ENCODE data around the gene HABP2. TPM values are rescaled to one million over a fixed set of nuclear protein-coding genes. Genes with fewer than 3 reads are reported as not detected.

Gene HABP2
- total and polyA plus RNA-seq, 2 of the 4 experiments (the other 2 are of a cell fraction), result not detected

- TF ChIP-seq RCOR1 (IDR thresholded peaks at IDR 0.05; ENCODE audit: insufficient replicate concordance, low read length), result no peak
Measured at GRCh38 chr10:113563306-113564088, 10.6 kb downstream of the HABP2 start (continued).

- no peaks in the 10 kb centered on the region for H3K9me3 ChIP-seq (ENCODE audit: control insufficient read depth, insufficient read depth, low read length)
- POLR2A ChIA-PET (ENCODE audit: unreplicated experiment), result no interaction called here
- ATAC-seq (ENCODE audit: low read depth), result no peak
Measured at GRCh38 chr10:113565364-113565763, 12.5 kb downstream of the HABP2 start.

More at GRCh38 chr10:113565364-113565763, 12.5 kb downstream of the HABP2 start:
- Histone ChIP-seq H2BK15ac (ENCODE audit: low read depth, low read length) (no peak overlapping the region), H3K18ac (ENCODE audit: low read depth, low read length) (no peak overlapping the region), H3K23ac (ENCODE audit: low read depth, low read length) (no peak overlapping the region), H3K4me2 (ENCODE audit: low read depth, low read length) (no peak overlapping the region), H3K4me1 (ENCODE audit: control insufficient read depth, insufficient read depth, low read length) (no peaks in the 10 kb centered on the region), H4K20me1 (ENCODE audit: insufficient read depth, low read length) (no peaks in the 10 kb centered on the region), H3K4me3 (ENCODE audit: insufficient read depth, low read depth, low read length) (no peak overlapping the region), H4K8ac (ENCODE audit: low read depth in 2 of 2, low read length in 2 of 2) (no peak overlapping the region), H2BK20ac (ENCODE audit: low read depth, low read length) (no peak overlapping the region), H3K9ac (ENCODE audit: low read depth, low read length) (no peak overlapping the region), H3K9me1 (ENCODE audit: insufficient read depth, low read length) (no peaks in the 10 kb centered on the region), H2BK120ac (ENCODE audit: low read depth, low read length) (no peak overlapping the region), H2BK5ac (ENCODE audit: low read depth, low read length, poor library complexity, severe bottlenecking) (no peak overlapping the region), H3K27me3 (ENCODE audit: control insufficient read depth, insufficient read depth, low read length) (no peaks in the 10 kb centered on the region), H3K14ac (replicated peaks; ENCODE audit: low read depth, low read length) (no peak overlapping the region), H2AK5ac (ENCODE audit: low read depth, low read length) (no peak overlapping the region), H3K4ac (ENCODE audit: low read depth, low read length) (no peak overlapping the region), H4K5ac (ENCODE audit: low read depth, low read length) (no peak overlapping the region), H2AFZ (replicated peaks; ENCODE audit: low read length, poor library complexity) (no peak overlapping the region), H2AK9ac (replicated peaks; ENCODE audit: low read depth, low read length, poor library complexity) (no peak overlapping the region), H3K27ac (ENCODE audit: insufficient read depth, low read length) (no peak overlapping the region), H3K36me3 (ENCODE audit: control insufficient read depth, insufficient read depth, low read length) (no peaks in the 10 kb centered on the region), H3K56ac (ENCODE audit: extremely low read depth, insufficient read depth, low read length) (no peak overlapping the region), H3K79me1 (ENCODE audit: low read depth in 1 of 2, low read length in 2 of 2) (no peaks in the 10 kb centered on the region), H4K91ac (ENCODE audit: insufficient read depth, low read depth, low read length) (no peak overlapping the region)
- CTCF ChIA-PET, result no interaction called here
- no CpG with 5 or more reads among the region's 1 CpG for WGBS, 2 experiments (ENCODE audit: extremely low coverage in 2 of 2, insufficient read length in 1 of 2)
- no TSS peak for BruUV-seq (replicated peaks)
- no peak for DNase-seq
- intact Hi-C loops (cut with micrococcal nuclease) (no loop called here), dilution Hi-C loops (cut with HindIII; ENCODE audit: low sequenced_read_pairs, unreplicated experiment) (no loop called here), in situ Hi-C loops (cut with MboI; ENCODE audit: low sequenced_read_pairs) (no loop called here)
- TF ChIP-seq MAFK (IDR thresholded peaks at IDR 0.05; ENCODE audit: low read depth, low read length), result no peak
- no peak for TF ChIP-seq SMC3 (IDR thresholded peaks at IDR 0.05; ENCODE audit: low read depth, low read length)
- no peak for TF ChIP-seq FOS (IDR thresholded peaks at IDR 0.05; ENCODE audit: low read depth, low read length)
- no peak for TF ChIP-seq BHLHE40 (IDR thresholded peaks at IDR 0.05; ENCODE audit: low read depth, low read length)
- no peak for TF ChIP-seq ELK1 (IDR thresholded peaks at IDR 0.05; ENCODE audit: borderline replicate concordance, low read depth, low read length)
- TF ChIP-seq MXI1 (IDR thresholded peaks at IDR 0.05; ENCODE audit: borderline replicate concordance, low read depth, low read length), result no peak
- TF ChIP-seq USF2 (IDR thresholded peaks at IDR 0.05; ENCODE audit: low read depth, low read length), result no peak
- no peak for TF ChIP-seq CTCF (conservative IDR thresholded peaks at IDR 0.05; ENCODE audit: low read depth, low read length)
- TF ChIP-seq POLR2A (IDR thresholded peaks at IDR 0.05; ENCODE audit: low read depth, low read length), result no peak
- TF ChIP-seq RCOR1 (IDR thresholded peaks at IDR 0.05; ENCODE audit: insufficient replicate concordance, low read length), result no peak

Measured in IMR-90 (cell line).